Measurements from ENCODE around the gene TTC9C.
"Not testable (repeated sequence)": the region's sequence is repeated elsewhere in the genome, so short reads cannot be mapped to it uniquely, and the experiment has no call there.

The TTC9C gene

DNA sequence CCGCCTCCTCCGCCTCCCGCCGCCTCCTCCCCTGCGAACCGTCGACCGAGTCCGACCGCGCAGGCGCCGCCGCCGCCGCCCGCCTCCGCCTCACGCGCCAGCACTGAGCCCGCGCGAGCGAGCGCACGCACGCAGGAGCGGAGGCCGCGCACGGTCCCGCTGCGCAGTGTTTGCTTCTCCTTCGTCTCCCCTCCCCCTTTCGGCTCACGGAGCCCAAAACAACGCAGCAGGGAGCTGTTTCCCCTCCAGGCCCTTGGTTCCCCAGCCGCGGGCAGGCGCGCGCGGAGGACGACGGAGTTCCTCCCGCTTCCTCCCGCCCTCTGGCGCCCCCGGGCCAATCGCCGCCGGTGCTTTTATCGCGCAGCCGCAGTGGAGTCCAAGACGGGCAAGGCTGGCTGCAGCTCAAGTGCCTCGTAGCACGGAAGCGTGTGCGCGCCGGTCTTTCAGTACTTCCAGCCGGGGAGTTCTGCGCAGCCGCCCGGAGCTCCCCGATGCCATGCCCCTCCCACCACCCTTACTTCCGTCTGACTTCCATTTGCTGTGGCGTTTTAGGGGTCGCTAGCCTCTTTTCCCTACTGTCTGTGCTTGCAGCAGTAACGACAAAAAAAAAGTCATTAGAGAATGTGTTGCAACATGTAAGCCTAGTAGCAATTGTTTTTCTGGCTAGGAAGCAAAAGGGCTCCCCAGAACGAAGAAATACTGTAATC is 968 bp upstream of the TTC9C start, which contains the start of gene HNRNPUL2:
HNRNPUL2 (minus strand) TSS at position 293 of the 707 bp plus-strand sequence. CDS start 301 bp downstream, outside the sequence.
- TF ChIP-seq, protein P1, sequence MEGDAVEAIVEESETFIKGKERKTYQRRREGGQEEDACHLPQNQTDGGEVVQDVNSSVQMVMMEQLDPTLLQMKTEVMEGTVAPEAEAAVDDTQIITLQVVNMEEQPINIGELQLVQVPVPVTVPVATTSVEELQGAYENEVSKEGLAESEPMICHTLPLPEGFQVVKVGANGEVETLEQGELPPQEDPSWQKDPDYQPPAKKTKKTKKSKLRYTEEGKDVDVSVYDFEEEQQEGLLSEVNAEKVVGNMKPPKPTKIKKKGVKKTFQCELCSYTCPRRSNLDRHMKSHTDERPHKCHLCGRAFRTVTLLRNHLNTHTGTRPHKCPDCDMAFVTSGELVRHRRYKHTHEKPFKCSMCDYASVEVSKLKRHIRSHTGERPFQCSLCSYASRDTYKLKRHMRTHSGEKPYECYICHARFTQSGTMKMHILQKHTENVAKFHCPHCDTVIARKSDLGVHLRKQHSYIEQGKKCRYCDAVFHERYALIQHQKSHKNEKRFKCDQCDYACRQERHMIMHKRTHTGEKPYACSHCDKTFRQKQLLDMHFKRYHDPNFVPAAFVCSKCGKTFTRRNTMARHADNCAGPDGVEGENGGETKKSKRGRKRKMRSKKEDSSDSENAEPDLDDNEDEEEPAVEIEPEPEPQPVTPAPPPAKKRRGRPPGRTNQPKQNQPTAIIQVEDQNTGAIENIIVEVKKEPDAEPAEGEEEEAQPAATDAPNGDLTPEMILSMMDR (conservative IDR thresholded peaks at IDR 0.05; ENCODE audit: low read length), result peak; percentile 38
- peak within 1 kb of the TSS; percentile 99 for H3K4me3 ChIP-seq (ENCODE audit: low read length)
- DNase-seq (ENCODE audit: low read depth), result peak; percentile 99

DNA sequence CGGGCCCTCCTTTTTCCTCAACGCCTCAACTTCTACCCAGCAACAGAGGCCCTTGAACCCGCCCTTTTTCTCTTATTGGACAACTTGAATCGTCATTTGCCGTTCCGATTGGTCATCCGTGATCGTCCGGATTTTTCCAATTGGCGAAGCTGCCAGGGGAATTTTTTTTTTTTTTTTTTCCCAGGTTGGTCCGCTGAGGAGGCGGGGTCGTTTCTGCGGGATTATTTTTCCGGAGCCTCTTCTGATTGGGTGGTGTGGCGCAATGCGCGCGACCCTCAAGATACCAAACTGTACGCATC is 465 bp upstream of the TTC9C start:
- DNase-seq (ENCODE audit: low read depth), result peak; percentile 97
- peak overlapping the region; percentile 97 for H3K4me3 ChIP-seq (ENCODE audit: low read length)
- TF ChIP-seq, protein P1 (conservative IDR thresholded peaks at IDR 0.05; ENCODE audit: low read length), result no peak

GRCh38 chr11:62730076-62730475 is 1.8 kb downstream of the TTC9C start:
- peak overlapping the region; percentile 97 for H3K4me3 ChIP-seq (ENCODE audit: low read length)
- DNase-seq (ENCODE audit: low read depth), result not testable (repeated sequence)

- no peak overlapping the region for H3K4me3 ChIP-seq (ENCODE audit: low read length)
- TF ChIP-seq, protein P1 (conservative IDR thresholded peaks at IDR 0.05; ENCODE audit: low read length), result peak; percentile 32; the same call in 1 of the 2 replicates
- peak; percentile 48 for DNase-seq (ENCODE audit: low read depth)
These were observed 4.5 kb downstream of the TTC9C start for GRCh38 chr11:62732830-62733229.

- DNase-seq (ENCODE audit: low read depth), result no peak
- H3K4me3 ChIP-seq (ENCODE audit: low read length), result no peak overlapping the region
- TF ChIP-seq, protein P1 (conservative IDR thresholded peaks at IDR 0.05; ENCODE audit: low read length), result no peak
These were observed 8.9 kb downstream of the TTC9C start for GRCh38 chr11:62737196-62737595.

DNA sequence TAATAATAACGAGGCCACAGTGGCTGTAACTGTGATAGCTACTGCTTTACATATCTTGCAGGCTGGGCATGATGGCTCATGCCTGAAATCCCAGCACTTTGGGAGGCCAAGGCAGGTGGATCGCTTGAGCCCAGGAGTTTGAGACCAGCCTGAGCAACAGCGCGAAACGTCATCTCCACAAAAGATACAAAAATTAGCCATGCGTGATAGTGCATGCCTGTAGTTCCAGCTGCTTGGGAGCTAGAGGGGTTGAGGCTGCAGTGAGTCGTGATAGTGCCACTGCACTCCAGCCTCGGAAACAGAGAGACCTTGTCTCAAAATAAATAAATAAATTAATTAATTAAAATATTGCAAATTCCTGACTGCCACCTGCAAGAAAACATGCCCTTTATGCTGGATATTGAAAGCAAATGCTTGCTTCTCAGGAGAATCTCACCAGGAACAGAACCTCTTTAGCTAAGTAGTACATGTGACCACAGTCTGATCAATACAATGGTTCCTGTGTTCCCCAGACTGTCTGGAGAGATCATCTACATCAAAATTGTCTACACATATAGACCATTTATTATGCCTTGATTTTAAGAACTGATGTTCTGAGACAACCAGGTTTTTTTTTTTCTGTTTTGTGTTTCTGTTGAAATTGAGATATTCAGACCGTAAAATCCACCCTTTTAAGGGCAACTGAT is 19.3 kb downstream of the TTC9C start:
- TF ChIP-seq, protein P1 (conservative IDR thresholded peaks at IDR 0.05; ENCODE audit: low read length), result no peak
- H3K4me3 ChIP-seq (ENCODE audit: low read length), result no peak overlapping the region
- DNase-seq (ENCODE audit: low read depth), result no peak

- not testable (repeated sequence) for DNase-seq (ENCODE audit: low read depth); H3K4me3 ChIP-seq (ENCODE audit: low read length)
These were observed 21.6 kb downstream of the TTC9C start for GRCh38 chr11:62749931-62750330.

- DNase-seq (ENCODE audit: low read depth), result no peak
- TF ChIP-seq, protein P1 (conservative IDR thresholded peaks at IDR 0.05; ENCODE audit: low read length), result no peak
- no peak overlapping the region for H3K4me3 ChIP-seq (ENCODE audit: low read length)
These were observed 24.0 kb downstream of the TTC9C start for GRCh38 chr11:62752177-62752785.
